GM13977 (cell line): ENCODE measurements around the gene RCBTB1.

Experiments used
- DNase-seq: peaks from one replicate; pipeline ENCODE4 v3.0.0; 2012; ENCODE audit warnings: low spot score
- in situ Hi-C: fragments of 300-500 bp; cut with MboI; formaldehyde crosslinking; loops from one replicate; pipeline ENCODE4 v1.12.0; 2022; ENCODE audit warnings: low sequenced_read_pairs, low pct_unique_long_range_greater_than_20kb, mixed read lengths, inconsistent platforms; ENCODE audit not compliant: unreplicated experiment
- TF ChIP-seq, protein P1 (sequence below): IDR thresholded peaks from 2 replicates; pipeline ENCODE4 v1.5.1; 2012; ENCODE audit warnings: mild to moderate bottlenecking, control low read depth; ENCODE audit not compliant: insufficient read depth; ENCODE audit errors: extremely low read depth, missing control alignments

RCBTB1 gene

DNA sequence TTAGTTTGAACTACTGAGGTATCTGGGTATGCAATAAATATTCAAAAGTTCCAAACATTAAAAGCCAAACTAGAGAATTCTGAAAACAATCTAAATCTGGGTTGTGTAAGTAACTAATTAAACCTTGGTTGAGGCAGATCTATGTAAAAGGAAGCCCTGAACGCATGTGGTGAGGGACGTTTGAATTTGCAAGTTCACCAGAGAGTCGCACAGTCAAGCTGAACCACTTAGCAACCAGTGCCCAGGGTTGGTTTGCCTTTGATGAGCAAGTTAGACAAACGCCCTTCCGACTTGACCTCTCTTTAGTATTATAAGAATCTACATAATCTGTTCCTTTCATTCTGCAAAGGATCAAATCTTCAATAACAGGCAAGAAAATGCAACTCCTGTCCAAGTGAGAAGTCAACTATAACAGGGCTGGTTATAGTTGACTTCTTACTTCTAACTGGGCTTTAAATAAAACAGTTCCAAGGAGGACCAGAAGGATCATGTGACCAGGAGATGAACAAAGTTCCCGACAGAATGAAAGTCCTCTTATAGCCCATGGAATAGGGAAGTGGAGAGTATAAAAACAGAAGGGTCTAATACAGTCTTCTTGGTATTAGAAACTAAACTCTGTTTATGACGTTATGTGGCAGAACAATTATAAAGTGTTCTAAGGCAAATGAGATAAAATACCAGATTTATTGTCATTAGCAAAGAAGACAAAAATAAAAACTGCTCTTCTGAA, 49.0 kb downstream of the RCBTB1 start:
- DNase-seq = no peak
- in situ Hi-C loops = no loop called here
- TF ChIP-seq, protein P1, sequence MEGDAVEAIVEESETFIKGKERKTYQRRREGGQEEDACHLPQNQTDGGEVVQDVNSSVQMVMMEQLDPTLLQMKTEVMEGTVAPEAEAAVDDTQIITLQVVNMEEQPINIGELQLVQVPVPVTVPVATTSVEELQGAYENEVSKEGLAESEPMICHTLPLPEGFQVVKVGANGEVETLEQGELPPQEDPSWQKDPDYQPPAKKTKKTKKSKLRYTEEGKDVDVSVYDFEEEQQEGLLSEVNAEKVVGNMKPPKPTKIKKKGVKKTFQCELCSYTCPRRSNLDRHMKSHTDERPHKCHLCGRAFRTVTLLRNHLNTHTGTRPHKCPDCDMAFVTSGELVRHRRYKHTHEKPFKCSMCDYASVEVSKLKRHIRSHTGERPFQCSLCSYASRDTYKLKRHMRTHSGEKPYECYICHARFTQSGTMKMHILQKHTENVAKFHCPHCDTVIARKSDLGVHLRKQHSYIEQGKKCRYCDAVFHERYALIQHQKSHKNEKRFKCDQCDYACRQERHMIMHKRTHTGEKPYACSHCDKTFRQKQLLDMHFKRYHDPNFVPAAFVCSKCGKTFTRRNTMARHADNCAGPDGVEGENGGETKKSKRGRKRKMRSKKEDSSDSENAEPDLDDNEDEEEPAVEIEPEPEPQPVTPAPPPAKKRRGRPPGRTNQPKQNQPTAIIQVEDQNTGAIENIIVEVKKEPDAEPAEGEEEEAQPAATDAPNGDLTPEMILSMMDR = no peak

DNA sequence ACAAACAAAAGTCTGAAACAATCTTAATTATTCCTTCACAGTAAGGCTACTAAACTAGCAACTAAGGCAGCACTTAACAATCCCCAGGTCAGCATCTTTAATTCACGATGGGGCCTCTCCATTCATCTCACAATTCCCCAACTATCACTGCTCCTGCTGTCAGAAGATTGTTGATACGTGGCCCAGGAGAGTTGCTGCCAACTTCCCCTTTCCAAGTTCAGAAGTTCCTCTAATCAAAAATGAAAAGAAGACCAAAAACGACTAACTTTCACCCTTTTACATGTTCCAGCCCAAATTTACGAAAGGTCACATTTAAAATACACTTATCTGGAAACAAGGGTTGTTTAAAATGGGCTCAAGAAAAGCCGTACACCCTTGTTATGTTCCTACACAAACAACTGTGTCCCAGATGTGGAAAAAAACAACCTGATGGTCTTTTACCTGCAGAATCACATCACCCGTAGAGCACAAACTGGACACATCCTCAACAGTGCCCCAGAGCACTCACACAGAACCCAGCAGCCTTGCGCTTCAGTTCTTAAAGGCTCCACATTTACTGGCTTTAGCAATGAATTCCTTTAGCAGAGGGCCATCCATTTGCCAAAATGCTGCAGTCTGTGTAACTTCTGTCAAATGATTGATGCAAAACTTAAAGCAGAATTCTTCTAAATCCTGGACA, 51.6 kb downstream of the RCBTB1 start:
- in situ Hi-C loops = no loop called here
- no peak for DNase-seq
- TF ChIP-seq, protein P1 = no peak

DNA sequence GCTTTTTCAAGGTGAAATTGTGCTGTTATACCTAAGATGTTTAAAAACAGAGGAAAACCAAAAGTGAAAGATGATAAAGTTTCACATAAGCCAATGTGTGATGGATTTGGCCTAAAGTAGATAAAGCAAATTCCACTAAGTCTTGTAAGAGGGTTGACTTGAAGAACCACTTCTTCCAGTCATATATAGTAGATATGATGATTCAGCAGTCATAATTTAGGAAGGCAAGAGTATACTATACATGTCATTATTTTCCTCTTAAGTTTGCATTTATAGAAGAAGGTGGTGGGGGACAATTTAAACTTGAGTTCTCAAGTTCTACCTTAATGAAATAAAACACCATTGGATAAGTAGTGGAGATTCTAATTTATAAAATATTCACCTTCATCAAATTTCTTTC, 52.3 kb downstream of the RCBTB1 start:
- in situ Hi-C loops = no loop called here
- TF ChIP-seq, protein P1 = no peak
- no peak for DNase-seq

DNA sequence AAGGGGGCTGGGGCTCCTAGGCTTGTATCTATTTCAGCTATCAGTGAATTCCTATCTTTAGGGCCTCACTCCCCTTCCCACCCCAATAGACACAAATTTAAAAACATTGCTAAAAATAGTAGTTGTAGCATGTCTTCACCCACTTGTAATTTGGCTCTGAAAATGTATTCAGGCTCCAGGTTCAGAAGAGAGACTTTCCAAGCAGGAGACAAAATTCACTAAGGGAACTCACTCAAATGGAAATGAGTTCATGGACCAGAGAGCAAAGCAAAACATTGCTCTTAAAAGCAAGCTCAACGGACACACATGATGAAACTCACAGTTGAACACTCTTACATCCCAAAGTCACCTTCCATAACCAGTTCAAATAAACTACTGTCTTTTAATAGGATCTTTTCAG, 52.8 kb downstream of the RCBTB1 start:
- TF ChIP-seq, protein P1 = no peak
- no peak for DNase-seq
- in situ Hi-C loops = no loop called here

DNA sequence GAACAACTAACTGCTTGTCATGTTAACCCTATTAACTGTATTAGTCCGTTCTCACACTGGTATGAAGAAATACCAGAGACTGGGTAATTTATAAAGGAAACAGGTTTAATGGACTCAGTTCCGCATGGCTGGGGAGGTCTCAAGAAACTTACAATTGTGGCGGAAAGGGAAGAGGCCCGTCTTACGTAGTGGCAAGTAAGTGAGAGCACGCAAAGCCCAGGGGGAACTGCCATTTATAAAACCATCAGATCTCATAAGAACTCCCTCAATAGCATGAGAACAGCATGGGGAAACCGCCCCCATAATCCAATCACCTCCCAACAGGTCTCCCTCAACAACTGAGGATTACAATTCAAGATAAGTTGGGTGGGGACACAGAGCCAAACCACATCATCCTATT, 54.9 kb downstream of the RCBTB1 start:
- in situ Hi-C loops = no loop called here
- DNase-seq = no peak
- TF ChIP-seq, protein P1 = no peak

DNA sequence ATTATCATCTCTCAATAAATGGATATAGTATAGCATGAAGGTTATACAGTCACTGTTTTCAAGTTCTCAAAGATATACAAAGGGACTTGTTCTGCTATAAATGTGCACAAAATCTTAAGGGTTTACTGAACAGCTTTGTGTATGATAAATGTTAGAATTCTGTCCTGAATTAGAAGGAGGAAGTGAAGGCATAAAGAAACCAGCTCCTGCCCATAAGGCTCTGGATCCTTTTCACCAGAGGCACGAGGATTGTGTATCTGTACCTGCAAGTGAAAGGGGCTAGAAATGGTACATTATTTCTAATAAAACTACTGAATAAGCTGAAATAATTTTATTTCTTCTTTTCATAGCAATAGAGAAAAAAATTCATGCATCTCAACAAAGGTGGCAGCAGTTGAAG, 57.2 kb downstream of the RCBTB1 start:
- no peak for DNase-seq
- TF ChIP-seq, protein P1 = no peak
- in situ Hi-C loops = no loop called here
